ENCODE data around the gene GNAZ.
"Not testable (repeated sequence)": the region's sequence is repeated elsewhere in the genome, so short reads cannot be mapped to it uniquely, and the experiment has no call there.

GNAZ gene

DNA sequence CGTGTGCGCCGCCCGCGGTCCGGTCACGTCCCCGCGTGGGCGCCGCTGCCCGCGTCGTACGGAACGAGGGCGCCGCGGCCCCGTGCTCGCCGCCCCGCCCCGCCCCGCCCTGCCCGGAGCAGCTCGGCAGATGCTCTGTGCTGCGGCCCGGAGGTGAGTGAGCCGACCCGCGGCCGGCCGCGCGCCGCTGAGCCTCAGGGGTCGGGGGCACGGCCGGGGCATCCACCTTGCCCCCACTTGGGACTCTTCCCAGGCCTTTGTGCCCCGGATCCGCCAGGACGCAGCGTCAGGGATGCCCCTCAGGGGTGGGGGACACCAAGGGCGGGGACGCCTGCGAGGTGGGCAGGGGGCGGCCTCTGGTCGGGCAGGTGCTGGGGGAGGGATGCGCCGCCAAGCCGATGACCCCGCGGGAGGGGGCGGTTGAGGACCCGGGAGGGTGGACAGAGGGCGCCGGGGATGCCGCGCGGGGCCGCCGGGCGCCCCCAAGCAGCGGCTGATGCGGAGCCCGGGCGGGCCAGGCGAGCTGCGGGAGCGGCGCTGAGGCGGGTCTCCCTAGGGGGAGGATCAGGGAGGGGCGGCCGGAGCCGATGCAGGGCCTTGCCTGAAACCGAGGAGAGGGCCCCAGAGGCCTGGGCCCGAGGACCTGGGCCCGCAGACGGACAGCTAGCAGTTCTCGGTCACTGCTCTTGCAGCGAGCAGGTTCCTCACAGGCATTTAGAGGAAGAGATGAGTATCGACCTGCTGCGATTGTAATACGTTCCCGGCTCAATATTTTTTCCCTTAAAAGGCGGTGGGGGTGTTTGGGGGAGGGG, at the start of gene GNAZ:
Gene GNAZ, plus strand, starts transcription at position 102 of the 812 bp plus-strand sequence. CDS start 25,177 bp downstream, outside the sequence.
- DNase-seq (ENCODE audit: low spot score), result no peak

DNA sequence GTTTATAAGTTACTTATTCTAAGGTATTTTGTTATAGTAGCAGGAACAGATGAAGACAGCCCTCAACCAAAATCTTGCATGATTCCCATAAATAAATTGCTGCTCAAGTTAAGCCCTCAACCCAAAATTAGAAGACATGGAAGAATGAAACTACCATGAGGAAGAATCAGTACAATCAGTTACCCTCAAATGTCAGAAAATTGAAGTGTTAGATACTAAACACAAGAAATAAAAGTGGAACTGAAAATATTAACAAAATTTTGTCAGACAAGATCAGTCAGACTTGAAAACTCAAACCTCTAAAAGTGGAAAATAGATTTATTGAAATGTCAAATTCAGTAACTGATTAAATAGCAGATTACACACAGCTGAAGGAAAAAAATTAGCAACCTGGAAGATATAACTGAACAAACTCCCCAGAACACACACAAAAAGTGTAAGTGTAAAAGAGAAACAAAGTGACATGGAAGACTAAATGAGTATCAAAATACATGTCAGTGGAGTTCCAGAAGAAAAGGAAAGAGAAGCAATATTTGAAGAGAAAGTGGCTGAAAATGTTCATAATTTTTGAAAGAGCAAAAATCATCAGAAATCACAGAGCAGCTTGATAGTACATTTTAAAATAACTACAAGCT, 49.5 kb upstream of the GNAZ start:
- no peak for DNase-seq (ENCODE audit: low spot score)

DNA sequence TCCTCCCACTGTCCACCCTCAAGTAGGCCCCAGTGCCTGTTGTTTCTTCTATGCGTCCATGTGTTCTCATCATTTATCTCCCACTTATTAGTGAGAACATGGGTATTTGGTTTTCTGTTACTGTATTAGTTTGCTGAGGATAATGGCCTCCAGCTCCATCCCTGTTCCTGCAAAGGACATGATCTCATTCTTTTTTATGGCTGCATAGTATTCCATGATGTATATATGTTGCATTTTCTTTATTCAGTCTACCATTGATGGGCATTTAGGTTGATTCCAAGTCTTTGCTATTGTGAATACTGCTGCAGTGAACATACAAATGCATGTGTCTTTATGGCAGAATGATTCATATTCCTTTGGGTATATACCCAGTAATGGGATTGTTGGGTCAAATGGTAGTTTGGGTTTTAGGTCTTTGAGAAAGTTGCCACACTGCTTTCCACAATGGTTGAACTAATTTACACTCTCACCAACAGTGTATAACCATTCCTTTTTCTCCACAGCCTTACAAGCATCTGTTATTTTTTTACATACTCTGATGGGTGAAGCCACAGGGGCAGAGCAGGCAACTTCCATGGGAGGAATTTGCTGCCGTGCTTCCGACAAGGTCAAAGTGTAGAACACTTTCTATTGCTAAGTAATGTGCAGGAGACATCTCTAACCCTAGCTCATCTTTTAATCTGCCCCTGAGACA, 48.5 kb upstream of the GNAZ start:
- not testable (repeated sequence) for DNase-seq (ENCODE audit: low spot score)

DNA sequence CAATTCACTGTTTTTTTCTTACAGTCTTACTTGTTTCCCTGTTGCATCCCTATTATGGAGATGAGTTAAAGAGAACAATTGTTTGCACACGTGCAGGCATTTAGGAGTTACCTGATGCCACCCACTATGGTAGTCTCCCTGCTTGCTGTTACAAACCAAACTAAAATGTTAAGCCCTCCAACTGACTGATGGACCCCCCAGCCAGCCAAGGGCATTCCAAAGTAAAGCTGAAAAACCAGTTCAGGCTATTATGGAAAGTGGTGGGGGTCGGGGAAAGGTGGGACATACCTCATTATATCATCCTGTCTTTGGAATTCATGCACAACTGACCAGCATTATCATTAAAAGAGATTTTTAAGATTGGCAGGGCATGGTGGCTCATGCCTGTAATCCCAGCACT, 47.0 kb upstream of the GNAZ start:
- DNase-seq (ENCODE audit: low spot score), result no peak

DNA sequence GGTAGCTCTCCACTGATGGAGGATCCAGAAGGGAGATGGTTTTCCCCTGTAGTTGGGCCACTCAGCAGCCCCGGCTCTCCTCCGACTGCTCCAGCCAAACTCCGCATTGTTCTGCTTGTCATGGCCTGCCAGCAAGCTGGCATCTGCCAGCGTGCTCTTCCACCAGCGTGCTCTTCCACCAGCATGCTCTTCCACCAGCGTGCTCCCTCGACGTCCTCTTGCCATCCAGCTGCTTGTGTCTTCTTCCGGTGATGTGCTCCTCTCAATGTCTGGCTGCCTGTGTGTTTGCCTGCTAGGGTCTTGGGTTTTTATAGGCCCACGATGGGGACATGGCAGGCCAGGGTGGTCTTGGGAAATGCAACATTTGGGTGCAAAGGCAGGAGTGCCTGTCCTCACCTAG, 43.5 kb upstream of the GNAZ start:
- no peak for DNase-seq (ENCODE audit: low spot score)

DNA sequence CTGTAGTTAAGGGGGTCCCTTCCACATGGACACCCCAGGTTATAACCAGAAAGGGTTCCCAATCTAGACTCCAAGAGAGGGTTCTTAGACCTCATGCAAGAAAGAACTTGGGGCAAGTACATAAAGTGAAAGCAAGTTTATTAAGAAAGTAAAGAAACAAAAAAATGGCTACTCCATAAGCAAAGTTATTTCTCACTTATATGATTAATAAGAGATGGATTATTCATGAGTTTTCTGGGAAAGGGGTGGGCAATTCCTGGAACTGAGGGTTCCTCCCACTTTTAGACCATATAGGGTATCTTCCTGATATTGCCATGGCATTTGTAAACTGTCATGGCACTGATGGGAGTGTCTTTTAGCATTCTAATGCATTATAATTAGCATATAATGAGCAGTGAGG, 42.5 kb upstream of the GNAZ start:
- not testable (repeated sequence) for DNase-seq (ENCODE audit: low spot score)

DNA sequence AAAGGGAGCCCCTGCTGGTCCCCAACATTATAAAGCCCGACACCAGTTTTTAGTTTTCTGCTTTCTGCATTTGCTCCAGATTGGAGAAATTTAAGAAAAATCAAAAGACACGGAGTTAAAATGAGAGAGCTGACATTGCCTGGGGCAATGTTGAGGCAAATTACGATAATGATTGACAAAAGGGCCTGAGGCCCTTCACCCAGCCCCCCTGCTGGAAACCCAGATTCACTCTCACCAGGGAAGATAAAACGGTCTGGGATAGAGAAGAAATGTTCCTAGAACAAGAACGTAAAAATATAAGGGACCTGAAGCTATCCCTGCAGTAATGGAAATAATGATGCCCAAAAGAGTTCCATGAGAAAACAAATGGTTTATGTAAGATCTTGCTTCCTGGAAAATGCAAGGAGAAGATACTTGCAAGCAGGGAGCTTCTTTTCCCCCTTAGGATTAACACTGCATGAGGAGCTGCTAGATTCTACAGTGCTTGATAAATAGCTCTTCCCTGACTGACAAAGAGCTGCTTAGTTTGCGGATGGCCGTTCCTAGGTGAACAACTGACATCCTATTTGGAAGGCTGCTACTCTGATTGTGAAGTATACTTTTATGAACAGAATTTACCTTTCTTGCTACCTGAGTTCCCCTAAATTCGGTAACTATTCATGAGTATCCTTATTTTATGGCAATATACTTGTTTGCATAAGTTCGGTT, 40.6 kb upstream of the GNAZ start:
- DNase-seq (ENCODE audit: low spot score), result no peak

DNA sequence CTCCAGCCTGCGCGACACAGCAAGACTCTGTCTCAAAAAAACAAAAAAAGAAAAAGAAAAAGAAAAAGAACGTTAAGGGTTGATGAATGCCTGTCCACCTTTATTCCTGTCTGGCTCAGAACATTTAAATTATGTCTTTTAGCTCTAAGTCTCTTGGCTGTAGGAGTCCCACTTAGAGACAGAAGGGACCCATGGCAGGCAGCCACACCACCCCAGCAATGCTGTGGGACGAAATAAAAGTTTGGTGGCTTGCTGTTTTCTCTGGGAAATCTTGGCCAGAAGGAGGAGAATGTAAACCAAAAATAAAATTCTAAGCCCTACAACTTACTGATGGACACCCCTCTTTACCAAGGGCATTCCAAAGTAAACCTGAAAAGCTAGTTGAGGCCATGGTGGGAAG, 38.9 kb upstream of the GNAZ start:
- DNase-seq (ENCODE audit: low spot score), result no peak

DNA sequence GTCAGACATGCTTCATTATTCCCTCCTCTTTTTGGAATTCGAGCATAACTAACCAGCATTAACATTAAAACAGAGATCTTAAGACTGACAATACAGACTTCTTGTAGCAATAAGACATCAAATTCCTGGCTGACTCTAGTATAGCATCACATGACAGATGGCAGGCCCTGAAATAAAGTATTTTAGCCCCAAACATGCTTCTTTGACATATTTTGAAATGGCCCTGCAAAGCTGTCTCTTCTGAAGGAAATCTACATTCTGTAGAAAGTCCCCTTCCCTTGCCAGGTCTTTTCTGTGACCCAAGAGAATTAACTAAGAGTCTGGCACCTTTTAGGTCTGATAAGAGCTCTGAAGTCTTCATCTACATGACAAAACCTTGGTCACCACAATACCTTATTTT, 38.5 kb upstream of the GNAZ start:
- DNase-seq (ENCODE audit: low spot score), result no peak

DNA sequence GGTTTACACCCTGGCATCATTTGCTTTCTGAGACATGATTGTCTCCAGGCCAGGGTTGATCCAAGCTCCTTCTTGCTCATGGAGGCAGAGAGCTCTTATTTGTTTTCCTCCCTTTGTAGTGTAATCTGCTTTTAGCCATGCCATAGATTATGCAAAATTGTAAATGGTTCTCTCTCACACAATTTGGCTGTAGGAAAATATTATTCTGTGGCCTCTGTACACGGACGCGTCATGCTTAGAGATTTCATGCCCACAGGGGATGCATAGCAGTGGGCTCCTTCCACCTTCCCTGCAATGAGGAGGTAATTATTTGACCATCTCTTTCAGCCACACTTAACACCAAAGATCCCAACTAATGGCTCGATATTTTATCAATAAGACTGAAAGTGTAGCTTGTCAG, 37.7 kb upstream of the GNAZ start:
- no peak for DNase-seq (ENCODE audit: low spot score)

DNA sequence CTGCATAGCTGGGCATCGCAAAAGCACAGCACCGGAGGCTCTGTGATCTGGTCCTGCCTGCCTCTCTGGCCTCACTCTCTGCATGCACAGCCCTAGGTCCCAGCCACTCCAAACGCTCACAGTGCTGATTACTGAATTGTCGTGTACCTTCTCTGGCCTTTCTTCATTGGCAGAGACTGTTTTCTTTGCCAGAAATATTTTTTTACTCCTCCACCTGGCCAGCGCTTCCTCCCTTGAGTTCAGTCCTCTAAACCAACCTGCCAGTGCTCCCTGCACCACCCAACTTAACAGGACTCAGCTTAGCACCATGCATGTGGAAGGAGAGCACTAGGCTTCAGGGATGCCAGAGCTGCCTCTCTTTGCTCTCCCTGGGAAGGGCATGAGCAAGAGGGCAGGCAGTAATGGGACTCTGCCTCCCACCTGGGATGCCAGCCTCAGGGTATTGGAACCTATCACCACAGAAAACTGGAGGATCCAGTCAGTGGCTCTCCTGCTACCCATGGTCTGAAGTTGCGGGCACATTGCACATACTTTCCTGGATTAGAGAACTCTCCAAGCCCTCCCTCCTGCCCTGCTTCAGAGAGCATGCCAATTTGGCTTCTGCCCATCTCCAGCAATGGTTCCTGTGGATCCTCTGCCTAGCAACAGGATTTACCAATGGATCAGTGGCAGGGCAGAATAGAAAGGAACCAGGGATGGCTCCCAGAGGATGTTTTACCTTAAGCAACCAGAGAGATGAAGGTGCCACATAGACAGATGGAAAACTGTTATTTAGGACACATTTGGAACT, 37.0 kb upstream of the GNAZ start:
- DNase-seq (ENCODE audit: low spot score), result no peak

DNA sequence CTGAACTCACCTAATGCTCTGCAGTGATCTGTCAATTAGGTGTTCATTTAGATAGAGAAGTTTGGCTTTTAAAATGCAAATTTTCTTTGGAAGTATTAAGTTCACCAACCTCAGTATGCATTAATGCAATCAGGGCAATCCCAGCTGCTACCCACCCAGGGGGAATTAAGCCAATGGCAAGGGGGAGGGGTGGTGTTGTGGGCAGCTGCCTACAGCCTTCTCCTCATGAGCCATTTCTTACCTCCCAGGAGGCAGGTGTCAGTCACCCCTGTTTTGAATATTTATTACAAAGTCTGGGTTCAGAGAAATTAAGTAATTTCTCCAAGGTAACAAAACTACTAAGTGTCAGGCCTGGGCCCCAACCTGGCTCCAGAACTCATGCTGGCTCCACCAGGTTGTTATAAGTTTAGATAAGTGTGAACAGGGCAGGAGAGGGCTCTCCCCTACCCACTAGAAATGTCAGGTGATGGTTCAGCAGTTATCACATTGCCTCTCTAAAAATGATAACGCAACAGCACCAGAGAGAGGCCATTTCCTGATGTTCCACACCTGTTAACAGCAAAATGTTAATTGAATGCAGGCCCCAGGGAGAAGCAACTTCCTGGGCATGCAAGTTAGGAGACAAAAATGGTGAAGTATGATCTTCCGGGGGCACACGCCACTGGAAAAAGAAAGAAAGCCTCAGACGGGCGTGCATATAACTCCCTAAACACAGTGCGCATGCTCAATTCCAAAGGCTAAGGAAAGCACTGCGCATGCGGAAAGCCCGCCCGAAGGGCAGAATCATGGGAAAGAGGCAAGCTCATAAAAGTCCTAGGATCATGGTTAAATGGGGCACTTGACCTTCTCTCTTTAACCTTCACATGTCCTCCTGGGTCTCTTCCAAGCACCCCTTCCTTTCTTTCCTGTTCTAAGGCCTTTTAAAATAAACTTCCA, 35.4 kb upstream of the GNAZ start:
- no peak for DNase-seq (ENCODE audit: low spot score)

DNA sequence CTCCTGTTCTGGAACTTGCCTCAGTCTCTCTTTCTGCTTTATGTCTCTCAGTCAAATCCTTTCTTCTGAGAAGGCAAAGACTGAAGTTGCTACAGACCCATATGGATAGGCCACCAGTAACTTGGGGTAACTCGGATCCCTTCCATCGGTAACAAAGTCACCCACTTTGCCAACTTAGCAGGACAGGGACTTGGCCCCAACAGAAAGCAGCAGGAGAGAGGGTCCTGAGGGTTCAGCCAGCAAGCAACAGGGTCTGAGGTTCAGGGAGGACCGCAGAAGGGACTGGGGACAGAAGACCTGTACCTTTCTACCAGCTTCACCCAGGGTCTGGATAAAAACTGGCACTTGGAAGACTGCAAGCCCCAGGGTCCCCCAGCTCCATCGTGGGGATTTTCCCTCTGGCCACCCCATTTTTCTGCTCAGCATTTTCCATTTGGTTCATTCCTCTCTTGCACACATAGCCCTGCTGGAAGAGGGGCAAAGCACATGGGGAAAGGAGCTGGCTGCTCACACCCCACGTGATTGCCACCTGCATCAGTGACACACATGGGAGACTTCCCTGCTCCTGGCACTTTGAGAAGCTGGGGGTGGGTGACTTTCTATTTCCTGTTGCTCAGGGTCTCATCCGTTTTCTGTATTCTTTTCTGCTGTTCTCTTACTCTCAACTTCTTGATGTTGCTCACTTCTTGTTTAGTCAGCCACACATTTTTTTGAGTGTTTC, 34.6 kb upstream of the GNAZ start:
- DNase-seq (ENCODE audit: low spot score), result no peak

DNA sequence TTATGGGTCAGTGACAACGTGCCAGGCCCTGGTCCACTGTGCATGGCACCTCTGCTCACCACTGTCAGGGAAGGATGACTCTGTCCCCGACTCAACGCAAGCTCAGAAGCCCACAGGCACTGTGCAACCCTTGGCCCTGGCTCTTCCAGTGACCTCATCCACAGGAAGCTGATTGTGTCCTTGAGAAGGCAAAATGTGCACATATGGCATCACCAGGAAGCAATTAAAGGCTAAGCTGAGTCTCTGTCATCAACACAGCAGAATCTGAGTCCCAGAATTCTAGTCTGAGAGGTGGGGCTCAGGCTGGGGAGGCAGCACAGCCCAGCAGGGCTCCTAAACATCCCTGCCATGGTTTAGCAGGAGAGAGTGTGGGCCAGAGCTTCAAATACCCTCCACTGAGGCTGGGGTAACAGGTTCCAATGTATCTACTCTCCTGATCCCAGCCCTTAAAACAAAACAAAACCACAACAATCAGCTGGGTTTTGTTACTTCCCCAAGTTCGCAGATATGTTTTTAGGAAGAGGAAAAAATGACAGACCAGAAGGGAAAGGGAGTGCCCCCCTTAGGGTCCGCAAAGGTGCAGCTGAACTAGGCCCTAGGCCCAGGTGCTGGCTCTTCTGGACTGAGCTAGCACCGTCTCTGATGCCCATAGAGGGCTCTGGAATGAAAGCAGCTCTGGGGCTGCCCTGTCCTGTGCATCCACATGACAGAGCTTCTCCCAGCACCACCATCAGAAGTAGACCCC, 33.5 kb upstream of the GNAZ start:
- no peak for DNase-seq (ENCODE audit: low spot score)

DNA sequence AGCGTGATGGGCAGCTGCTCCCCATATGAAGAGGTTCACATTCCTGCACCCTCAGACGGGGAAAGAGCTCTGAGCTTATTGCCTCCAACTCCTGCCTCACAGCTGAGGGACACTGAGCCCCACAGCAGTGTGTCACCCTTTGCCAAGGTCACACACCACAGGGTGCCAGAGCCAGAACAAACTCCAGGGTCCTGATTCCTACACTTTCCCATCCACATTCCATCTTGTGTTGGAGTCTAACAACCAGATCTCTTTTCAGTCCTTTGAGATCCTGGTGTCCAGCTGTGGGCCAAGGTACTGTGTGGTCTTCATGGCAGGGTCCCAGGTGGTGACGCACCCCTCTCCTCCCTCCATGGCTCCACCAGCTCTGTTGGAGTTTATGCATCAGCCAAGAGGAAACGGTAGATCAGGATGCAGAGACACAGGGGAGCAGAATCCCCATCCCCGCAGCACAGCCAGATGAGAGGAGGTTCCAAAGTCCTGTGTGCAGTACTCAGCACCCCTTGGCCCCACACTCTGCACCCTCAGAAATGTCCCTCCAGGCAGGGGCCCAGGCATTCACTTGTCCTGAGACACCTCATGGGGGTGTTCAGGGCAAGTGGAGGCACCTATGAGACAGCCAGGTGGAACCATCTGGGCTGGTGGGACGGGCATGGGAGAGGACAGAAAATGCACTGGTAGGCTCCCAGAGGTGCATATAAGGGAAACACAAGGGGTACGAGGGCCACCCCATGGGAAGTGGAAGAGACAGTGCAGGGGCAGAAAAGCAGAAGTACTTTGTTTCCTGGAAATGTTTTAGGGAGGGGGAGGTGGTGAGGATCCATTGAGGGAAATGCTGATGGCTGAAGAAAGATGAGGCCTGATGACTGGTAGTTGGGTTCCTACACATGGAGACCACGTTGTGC, 32.6 kb upstream of the GNAZ start:
- no peak for DNase-seq (ENCODE audit: low spot score)

DNA sequence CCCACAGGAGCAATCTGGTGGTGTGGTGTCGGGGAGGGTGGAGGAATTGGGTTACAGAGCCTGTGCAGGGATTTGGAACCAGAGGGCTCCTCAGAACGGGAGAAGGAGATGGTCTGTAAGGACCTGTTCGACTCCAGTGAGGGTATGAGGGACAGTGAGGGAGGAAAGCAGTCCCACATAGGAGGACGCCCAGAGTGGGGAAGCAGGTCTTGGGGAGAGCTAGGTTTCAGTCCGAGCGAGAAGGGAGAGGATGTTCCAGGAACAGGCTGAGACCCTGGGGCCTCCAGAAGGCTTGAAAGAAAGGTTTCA, 32.0 kb upstream of the GNAZ start:
- no peak for DNase-seq (ENCODE audit: low spot score)

DNA sequence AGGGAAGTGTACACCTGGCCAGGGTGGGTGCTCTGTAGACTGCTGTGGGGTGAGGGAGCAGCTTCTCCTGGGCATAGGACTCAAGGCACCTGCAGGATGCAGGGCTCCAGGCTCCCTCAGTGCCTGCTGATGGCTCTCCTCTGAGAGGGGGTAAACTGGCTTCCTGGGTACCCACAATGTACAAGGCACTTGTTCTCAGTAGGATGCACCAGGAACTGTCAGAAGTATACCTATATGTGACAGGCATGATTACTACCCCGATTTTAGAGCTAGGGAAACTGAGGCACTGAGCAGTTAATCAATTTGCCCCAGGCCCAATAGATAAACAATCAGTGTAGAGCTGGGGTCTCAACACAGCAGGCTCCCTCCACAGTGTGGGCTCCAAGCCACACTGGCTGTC, 31.4 kb upstream of the GNAZ start:
- no peak for DNase-seq (ENCODE audit: low spot score)

DNA sequence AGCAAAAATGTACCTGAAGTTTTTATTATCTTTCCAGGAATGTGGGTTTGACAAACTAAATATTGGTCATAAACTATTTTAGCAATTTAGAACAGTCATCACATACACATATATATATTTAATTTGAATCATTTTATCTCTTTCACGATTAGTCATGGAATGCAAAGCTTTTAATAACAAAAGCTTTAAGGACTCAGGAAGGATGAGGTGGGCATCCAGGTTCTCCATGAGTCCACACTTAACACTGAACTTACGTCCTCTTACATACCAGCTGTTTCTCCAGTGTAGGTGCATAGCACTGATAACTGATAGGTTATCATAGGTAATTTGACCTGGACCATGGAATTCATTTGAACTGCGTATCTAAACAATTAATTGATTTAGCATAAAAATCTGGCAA, 28.1 kb upstream of the GNAZ start:
- no peak for DNase-seq (ENCODE audit: low spot score)

Measured in activated CD4-positive, alpha-beta T cell treated with anti-CD3 and anti-CD28 coated beads, Interleukin-2, Interleukin-4, amounts not matched to agents 100 ng/mL and 50 ng/mL, durations not matched to agents 16 hours and 8 hours (primary cell).